Activated CD4-positive, alpha-beta T cell treated with anti-CD3 and anti-CD28 coated beads, Interleukin-2, amount 50 U/mL, for 16 hours (primary cell): ENCODE results near the gene PSMC6.
"Not testable (repeated sequence)": the region's sequence is repeated elsewhere in the genome, so short reads cannot be mapped to it uniquely, and the experiment has no call there.

Experiments used
- DNase-seq: peaks from one replicate; pipeline ENCODE4 v3.0.0-alpha.2; 2020

PSMC6 gene

GRCh38 chr14:52723514-52724359 lies 16.7 kb downstream of the PSMC6 start:
- DNase-seq: no peak

GRCh38 chr14:52724360-52724644 lies 17.3 kb downstream of the PSMC6 start:
- DNase-seq: no peak

GRCh38 chr14:52727509-52727908 lies 20.5 kb downstream of the PSMC6 start:
- not testable (repeated sequence) for DNase-seq

GRCh38 chr14:52729035-52729434 lies 22.0 kb downstream of the PSMC6 start:
- not testable (repeated sequence) for DNase-seq

- no peak for DNase-seq
Observed at GRCh38 chr14:52729585-52729924, 22.6 kb downstream of the PSMC6 start.

GRCh38 chr14:52729925-52730708 lies 23.1 kb downstream of the PSMC6 start, which contains the start of gene STYX:
TSS of gene STYX (plus strand) at chr14:52730166. CDS start at chr14:52730475, 309 bp downstream.
- DNase-seq: peak; percentile 99

GRCh38 chr14:52730709-52731111 lies 23.7 kb downstream of the PSMC6 start:
- no peak for DNase-seq

- DNase-seq: no peak
Observed at GRCh38 chr14:52733824-52734223, 26.8 kb downstream of the PSMC6 start.

- no peak for DNase-seq
Observed at GRCh38 chr14:52735921-52736489, 29.0 kb downstream of the PSMC6 start.

GRCh38 chr14:52738409-52738808 lies 31.4 kb downstream of the PSMC6 start:
- no peak for DNase-seq

- DNase-seq: no peak
Observed at GRCh38 chr14:52740751-52741150, 33.8 kb downstream of the PSMC6 start.

GRCh38 chr14:52741865-52742264 lies 34.9 kb downstream of the PSMC6 start:
- no peak for DNase-seq

GRCh38 chr14:52748647-52749292 lies 41.8 kb downstream of the PSMC6 start:
- DNase-seq: no peak

GRCh38 chr14:52755607-52756316 lies 48.8 kb downstream of the PSMC6 start:
- no peak for DNase-seq

- no peak for DNase-seq
Observed at GRCh38 chr14:52759145-52759544, 52.1 kb downstream of the PSMC6 start.

- DNase-seq: not testable (repeated sequence)
Observed at GRCh38 chr14:52762923-52763322, 55.9 kb downstream of the PSMC6 start.

- no peak for DNase-seq
Observed at GRCh38 chr14:52767058-52767833, 60.2 kb downstream of the PSMC6 start.

- DNase-seq: no peak
Observed at GRCh38 chr14:52769887-52770286, 62.9 kb downstream of the PSMC6 start.

- DNase-seq: no peak
Observed at GRCh38 chr14:52776816-52777215, 69.8 kb downstream of the PSMC6 start.
